ENCODE results near the gene TTC29.

DNA sequence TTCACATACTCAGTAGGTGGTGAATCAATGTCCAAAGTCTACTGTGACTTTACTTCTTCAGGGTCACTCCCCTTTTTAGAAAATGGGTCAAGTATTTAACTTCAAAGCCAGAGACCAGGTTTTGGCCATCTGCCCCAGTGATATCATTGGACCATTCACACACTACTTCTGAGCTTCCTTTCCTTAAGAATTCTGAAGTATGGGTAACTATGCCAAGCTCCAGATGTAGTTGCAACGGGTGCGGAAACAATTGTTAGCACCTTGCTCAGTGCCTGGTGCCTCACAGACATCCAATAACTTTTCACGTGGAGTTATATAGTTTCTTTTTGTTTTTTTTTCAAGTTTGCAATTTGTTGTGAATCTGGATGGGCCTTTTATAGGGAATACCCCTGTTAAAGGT lies 62.6 kb downstream of the TTC29 start:
- TF ChIP-seq, protein P1, sequence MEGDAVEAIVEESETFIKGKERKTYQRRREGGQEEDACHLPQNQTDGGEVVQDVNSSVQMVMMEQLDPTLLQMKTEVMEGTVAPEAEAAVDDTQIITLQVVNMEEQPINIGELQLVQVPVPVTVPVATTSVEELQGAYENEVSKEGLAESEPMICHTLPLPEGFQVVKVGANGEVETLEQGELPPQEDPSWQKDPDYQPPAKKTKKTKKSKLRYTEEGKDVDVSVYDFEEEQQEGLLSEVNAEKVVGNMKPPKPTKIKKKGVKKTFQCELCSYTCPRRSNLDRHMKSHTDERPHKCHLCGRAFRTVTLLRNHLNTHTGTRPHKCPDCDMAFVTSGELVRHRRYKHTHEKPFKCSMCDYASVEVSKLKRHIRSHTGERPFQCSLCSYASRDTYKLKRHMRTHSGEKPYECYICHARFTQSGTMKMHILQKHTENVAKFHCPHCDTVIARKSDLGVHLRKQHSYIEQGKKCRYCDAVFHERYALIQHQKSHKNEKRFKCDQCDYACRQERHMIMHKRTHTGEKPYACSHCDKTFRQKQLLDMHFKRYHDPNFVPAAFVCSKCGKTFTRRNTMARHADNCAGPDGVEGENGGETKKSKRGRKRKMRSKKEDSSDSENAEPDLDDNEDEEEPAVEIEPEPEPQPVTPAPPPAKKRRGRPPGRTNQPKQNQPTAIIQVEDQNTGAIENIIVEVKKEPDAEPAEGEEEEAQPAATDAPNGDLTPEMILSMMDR (IDR thresholded peaks at IDR 0.05): no peak
- TF ChIP-seq EZH2 (IDR thresholded peaks at IDR 0.05; ENCODE audit: borderline replicate concordance, insufficient read depth, low read depth, low read length, poor library complexity, severe bottlenecking): no peak
